GM23338 (cell line): ENCODE measurements around the gene ICAM3.
"Not testable (repeated sequence)": the region's sequence is repeated elsewhere in the genome, so short reads cannot be mapped to it uniquely, and the experiment has no call there.

Experiments
- EZH2 ChIP-seq: fragments of 200-600 bp; sonication (generic); IDR thresholded peaks from one replicate; pipeline ENCODE4 v1.8.0; 2017; ENCODE audit warnings: antibody characterized with exemption, mild to moderate bottlenecking, low read depth; ENCODE audit not compliant: unreplicated experiment
- TF ChIP-seq, protein P1 (sequence below), 2 experiments: fragments of 200-600 bp in 1 of 2; sonication (generic) in 1 of 2; conservative IDR thresholded peaks; 2 replicates each; pipeline versions ENCODE4 v1.5.1 to v1.6.1; 2016 to 2017; ENCODE audit warnings: antibody characterized with exemption in 2 of 2, low read depth in 2 of 2, mild to moderate bottlenecking in 2 of 2, moderate library complexity in 1 of 2

DNA sequence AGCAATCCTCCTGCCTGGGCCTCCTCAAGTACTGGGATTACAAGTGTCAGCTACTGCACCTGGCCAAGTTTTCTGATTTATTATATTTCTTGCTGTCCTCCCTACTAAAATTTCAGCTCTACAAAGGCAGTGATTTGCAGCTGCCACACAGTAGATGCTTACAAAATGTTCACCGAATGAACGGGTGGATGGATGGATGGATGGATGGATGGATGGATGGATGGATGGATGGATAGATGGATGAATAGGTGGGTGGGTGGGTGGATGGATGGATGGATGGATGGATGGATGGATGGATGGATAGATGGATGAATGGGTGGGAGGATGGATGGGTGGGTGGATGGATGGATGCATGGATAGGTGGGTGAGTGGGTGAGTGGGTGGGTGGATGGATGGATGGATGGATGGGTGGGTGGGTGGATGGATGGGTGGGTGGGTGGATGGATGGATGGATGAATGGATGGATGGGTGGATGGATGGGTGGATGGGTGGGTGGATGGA lies 37.8 kb upstream of the ICAM3 start:
- TF ChIP-seq, protein P1, sequence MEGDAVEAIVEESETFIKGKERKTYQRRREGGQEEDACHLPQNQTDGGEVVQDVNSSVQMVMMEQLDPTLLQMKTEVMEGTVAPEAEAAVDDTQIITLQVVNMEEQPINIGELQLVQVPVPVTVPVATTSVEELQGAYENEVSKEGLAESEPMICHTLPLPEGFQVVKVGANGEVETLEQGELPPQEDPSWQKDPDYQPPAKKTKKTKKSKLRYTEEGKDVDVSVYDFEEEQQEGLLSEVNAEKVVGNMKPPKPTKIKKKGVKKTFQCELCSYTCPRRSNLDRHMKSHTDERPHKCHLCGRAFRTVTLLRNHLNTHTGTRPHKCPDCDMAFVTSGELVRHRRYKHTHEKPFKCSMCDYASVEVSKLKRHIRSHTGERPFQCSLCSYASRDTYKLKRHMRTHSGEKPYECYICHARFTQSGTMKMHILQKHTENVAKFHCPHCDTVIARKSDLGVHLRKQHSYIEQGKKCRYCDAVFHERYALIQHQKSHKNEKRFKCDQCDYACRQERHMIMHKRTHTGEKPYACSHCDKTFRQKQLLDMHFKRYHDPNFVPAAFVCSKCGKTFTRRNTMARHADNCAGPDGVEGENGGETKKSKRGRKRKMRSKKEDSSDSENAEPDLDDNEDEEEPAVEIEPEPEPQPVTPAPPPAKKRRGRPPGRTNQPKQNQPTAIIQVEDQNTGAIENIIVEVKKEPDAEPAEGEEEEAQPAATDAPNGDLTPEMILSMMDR (conservative IDR thresholded peaks at IDR 0.05; ENCODE audit: low read depth in 2 of 2): not testable (repeated sequence)
- TF ChIP-seq EZH2: not testable (repeated sequence)
